ENCODE measurements around the gene SCAMP1.
"Not testable (repeated sequence)": the region's sequence is repeated elsewhere in the genome, so short reads cannot be mapped to it uniquely, and the experiment has no call there.

The SCAMP1 gene

GRCh38 chr5:78369680-78370079 is 9.3 kb downstream of the SCAMP1 start:
- H2AFZ ChIP-seq (ENCODE audit: low read depth, low read length) = no peak overlapping the region
- no peak overlapping the region for H3K4me3 ChIP-seq (ENCODE audit: low read length)
- H3K9me3 ChIP-seq (ENCODE audit: low read length) = no peaks in the 10 kb centered on the region
- H3K4me1 ChIP-seq (ENCODE audit: insufficient read depth, low read length) = no peaks in the 10 kb centered on the region
- H3K27me3 ChIP-seq (ENCODE audit: insufficient read depth, low read length) = no peaks in the 10 kb centered on the region
- no peaks in the 10 kb centered on the region for H3K36me3 ChIP-seq (ENCODE audit: insufficient read depth, low read length)

GRCh38 chr5:78373231-78373630 is 12.8 kb downstream of the SCAMP1 start:
- Histone ChIP-seq H3K9me3 (ENCODE audit: low read length) (no peaks in the 10 kb centered on the region), H3K4me1 (ENCODE audit: insufficient read depth, low read length) (no peaks in the 10 kb centered on the region), H3K36me3 (ENCODE audit: insufficient read depth, low read length) (no peaks in the 10 kb centered on the region), H3K4me3 (ENCODE audit: low read length) (no peak overlapping the region), H2AFZ (ENCODE audit: low read depth, low read length) (no peak overlapping the region), H3K27me3 (ENCODE audit: insufficient read depth, low read length) (no peaks in the 10 kb centered on the region)

GRCh38 chr5:78376315-78376714 is 15.9 kb downstream of the SCAMP1 start:
- Histone ChIP-seq H3K4me1 (ENCODE audit: insufficient read depth, low read length) (no peaks in the 10 kb centered on the region), H3K36me3 (ENCODE audit: insufficient read depth, low read length) (no peaks in the 10 kb centered on the region), H3K27me3 (ENCODE audit: insufficient read depth, low read length) (no peaks in the 10 kb centered on the region), H2AFZ (ENCODE audit: low read depth, low read length) (no peak overlapping the region), H3K4me3 (ENCODE audit: low read length) (no peak overlapping the region), H3K9me3 (ENCODE audit: low read length) (no peaks in the 10 kb centered on the region)

GRCh38 chr5:78377056-78377717 is 16.8 kb downstream of the SCAMP1 start:
- Histone ChIP-seq H3K36me3 (ENCODE audit: insufficient read depth, low read length) (no peaks in the 10 kb centered on the region), H3K9me3 (ENCODE audit: low read length) (no peaks in the 10 kb centered on the region), H3K27me3 (ENCODE audit: insufficient read depth, low read length) (no peaks in the 10 kb centered on the region), H3K4me1 (ENCODE audit: insufficient read depth, low read length) (no peaks in the 10 kb centered on the region), H2AFZ (ENCODE audit: low read depth, low read length) (no peak overlapping the region), H3K4me3 (ENCODE audit: low read length) (no peak overlapping the region)

GRCh38 chr5:78377718-78378105 is 17.3 kb downstream of the SCAMP1 start:
- no peaks in the 10 kb centered on the region for H3K36me3 ChIP-seq (ENCODE audit: insufficient read depth, low read length)
- H3K4me3 ChIP-seq (ENCODE audit: low read length) = no peak overlapping the region
- no peaks in the 10 kb centered on the region for H3K27me3 ChIP-seq (ENCODE audit: insufficient read depth, low read length)
- no peak overlapping the region for H2AFZ ChIP-seq (ENCODE audit: low read depth, low read length)
- H3K4me1 ChIP-seq (ENCODE audit: insufficient read depth, low read length) = no peaks in the 10 kb centered on the region
- no peaks in the 10 kb centered on the region for H3K9me3 ChIP-seq (ENCODE audit: low read length)

- H3K36me3 ChIP-seq (ENCODE audit: insufficient read depth, low read length) = peaks cover 5% of the 10 kb centered on the region
- H3K4me1 ChIP-seq (ENCODE audit: insufficient read depth, low read length) = no peaks in the 10 kb centered on the region
- H3K4me3 ChIP-seq (ENCODE audit: low read length) = no peak overlapping the region
- no peaks in the 10 kb centered on the region for H3K27me3 ChIP-seq (ENCODE audit: insufficient read depth, low read length)
- H3K9me3 ChIP-seq (ENCODE audit: low read length) = peaks cover 4% of the 10 kb centered on the region
- no peak overlapping the region for H2AFZ ChIP-seq (ENCODE audit: low read depth, low read length)
Observed at GRCh38 chr5:78387468-78388153, 27.2 kb downstream of the SCAMP1 start.

- H3K4me1 ChIP-seq (ENCODE audit: insufficient read depth, low read length); H3K36me3 ChIP-seq (ENCODE audit: insufficient read depth, low read length); H3K4me3 ChIP-seq (ENCODE audit: low read length); H3K27me3 ChIP-seq (ENCODE audit: insufficient read depth, low read length); H3K9me3 ChIP-seq (ENCODE audit: low read length); H2AFZ ChIP-seq (ENCODE audit: low read depth, low read length): not testable (repeated sequence)
Observed at GRCh38 chr5:78391357-78391756, 30.9 kb downstream of the SCAMP1 start.

- no peak overlapping the region for H3K4me3 ChIP-seq (ENCODE audit: low read length)
- no peaks in the 10 kb centered on the region for H3K27me3 ChIP-seq (ENCODE audit: insufficient read depth, low read length)
- no peak overlapping the region for H2AFZ ChIP-seq (ENCODE audit: low read depth, low read length)
- H3K4me1 ChIP-seq (ENCODE audit: insufficient read depth, low read length) = no peaks in the 10 kb centered on the region
- H3K9me3 ChIP-seq (ENCODE audit: low read length) = no peaks in the 10 kb centered on the region
- peaks cover 2% of the 10 kb centered on the region for H3K36me3 ChIP-seq (ENCODE audit: insufficient read depth, low read length)
Observed at GRCh38 chr5:78397831-78398230, 37.4 kb downstream of the SCAMP1 start.

GRCh38 chr5:78399116-78399515 is 38.7 kb downstream of the SCAMP1 start:
- Histone ChIP-seq H3K4me1 (ENCODE audit: insufficient read depth, low read length) (no peaks in the 10 kb centered on the region), H3K4me3 (ENCODE audit: low read length) (no peak overlapping the region), H3K27me3 (ENCODE audit: insufficient read depth, low read length) (no peaks in the 10 kb centered on the region), H3K9me3 (ENCODE audit: low read length) (no peaks in the 10 kb centered on the region), H3K36me3 (ENCODE audit: insufficient read depth, low read length) (peaks cover 2% of the 10 kb centered on the region), H2AFZ (ENCODE audit: low read depth, low read length) (no peak overlapping the region)

GRCh38 chr5:78404682-78405293 is 44.4 kb downstream of the SCAMP1 start:
- Histone ChIP-seq H3K4me1 (ENCODE audit: insufficient read depth, low read length) (no peaks in the 10 kb centered on the region), H3K36me3 (ENCODE audit: insufficient read depth, low read length) (no peaks in the 10 kb centered on the region), H3K27me3 (ENCODE audit: insufficient read depth, low read length) (no peaks in the 10 kb centered on the region), H2AFZ (ENCODE audit: low read depth, low read length) (no peak overlapping the region), H3K4me3 (ENCODE audit: low read length) (no peak overlapping the region), H3K9me3 (ENCODE audit: low read length) (peaks cover 2% of the 10 kb centered on the region)

GRCh38 chr5:78405829-78406750 is 45.7 kb downstream of the SCAMP1 start:
- no peaks in the 10 kb centered on the region for H3K27me3 ChIP-seq (ENCODE audit: insufficient read depth, low read length)
- no peak overlapping the region for H3K4me3 ChIP-seq (ENCODE audit: low read length)
- no peaks in the 10 kb centered on the region for H3K4me1 ChIP-seq (ENCODE audit: insufficient read depth, low read length)
- peaks cover 2% of the 10 kb centered on the region for H3K9me3 ChIP-seq (ENCODE audit: low read length)
- H3K36me3 ChIP-seq (ENCODE audit: insufficient read depth, low read length) = no peaks in the 10 kb centered on the region
- H2AFZ ChIP-seq (ENCODE audit: low read depth, low read length) = no peak overlapping the region

GRCh38 chr5:78407458-78407857 is 47.0 kb downstream of the SCAMP1 start:
- Histone ChIP-seq H3K4me3 (ENCODE audit: low read length) (no peak overlapping the region), H3K9me3 (ENCODE audit: low read length) (peaks cover 2% of the 10 kb centered on the region), H2AFZ (ENCODE audit: low read depth, low read length) (no peak overlapping the region), H3K36me3 (ENCODE audit: insufficient read depth, low read length) (no peaks in the 10 kb centered on the region), H3K4me1 (ENCODE audit: insufficient read depth, low read length) (no peaks in the 10 kb centered on the region), H3K27me3 (ENCODE audit: insufficient read depth, low read length) (no peaks in the 10 kb centered on the region)

- H3K27me3 ChIP-seq (ENCODE audit: insufficient read depth, low read length) = no peaks in the 10 kb centered on the region
- H3K4me1 ChIP-seq (ENCODE audit: insufficient read depth, low read length) = no peaks in the 10 kb centered on the region
- no peak overlapping the region for H2AFZ ChIP-seq (ENCODE audit: low read depth, low read length)
- no peak overlapping the region for H3K4me3 ChIP-seq (ENCODE audit: low read length)
- peaks cover 2% of the 10 kb centered on the region for H3K9me3 ChIP-seq (ENCODE audit: low read length)
- H3K36me3 ChIP-seq (ENCODE audit: insufficient read depth, low read length) = no peaks in the 10 kb centered on the region
Observed at GRCh38 chr5:78411586-78411985, 51.2 kb downstream of the SCAMP1 start.
